GM19438 (cell line): ENCODE data around the gene VIM.
A peak's percentile ranks its signal among the peaks of the same experiment; 100 is the strongest.

Experiments used
- ATAC-seq: cut with Tn5 transposase; IDR thresholded peaks from one replicate; pipeline ENCODE4 v1.9.1; 2021; ENCODE audit warnings: low read depth; ENCODE audit not compliant: unreplicated experiment

Gene VIM

GRCh38 chr10:17229967-17230682, 2.1 kb downstream of the VIM start:
- peak; percentile 55 for ATAC-seq

GRCh38 chr10:17231788-17232187, 3.7 kb downstream of the VIM start:
- ATAC-seq: no peak

GRCh38 chr10:17232276-17232960, 4.4 kb downstream of the VIM start:
- ATAC-seq: no peak

- ATAC-seq: no peak
Measured at GRCh38 chr10:17233286-17233991, 5.4 kb downstream of the VIM start.

- ATAC-seq: no peak
Measured at GRCh38 chr10:17234431-17234945, 6.4 kb downstream of the VIM start.

GRCh38 chr10:17235136-17235535, 7.1 kb downstream of the VIM start:
- ATAC-seq: no peak

GRCh38 chr10:17236468-17237148, 8.6 kb downstream of the VIM start:
- ATAC-seq: no peak

- ATAC-seq: no peak
Measured at GRCh38 chr10:17237149-17237527, 9.1 kb downstream of the VIM start.

- ATAC-seq: no peak
Measured at GRCh38 chr10:17237915-17238444, 9.9 kb downstream of the VIM start.

- no peak for ATAC-seq
Measured at GRCh38 chr10:17238445-17239291, 10.6 kb downstream of the VIM start.

- ATAC-seq: no peak
Measured at GRCh38 chr10:17239345-17240085, 11.5 kb downstream of the VIM start.

GRCh38 chr10:17240096-17240495, 12.1 kb downstream of the VIM start:
- no peak for ATAC-seq

GRCh38 chr10:17240616-17241015, 12.6 kb downstream of the VIM start:
- no peak for ATAC-seq

- no peak for ATAC-seq
Measured at GRCh38 chr10:17241611-17242333, 13.7 kb downstream of the VIM start.

- no peak for ATAC-seq
Measured at GRCh38 chr10:17244700-17245365, 16.8 kb downstream of the VIM start.

GRCh38 chr10:17247210-17247609, 19.2 kb downstream of the VIM start:
- no peak for ATAC-seq

- no peak for ATAC-seq
Measured at GRCh38 chr10:17248964-17249363, 20.9 kb downstream of the VIM start.

GRCh38 chr10:17249820-17250219, 21.8 kb downstream of the VIM start:
- no peak for ATAC-seq
